ENCODE data around the gene TMEM258. TPM values are rescaled to one million over a fixed set of nuclear protein-coding genes. Genes with fewer than 3 reads are reported as not detected.

TMEM258 gene
- total RNA-seq, 3 donors from 2014 or later: 35.4 to 55.4 (median 35.7) TPM

DNA sequence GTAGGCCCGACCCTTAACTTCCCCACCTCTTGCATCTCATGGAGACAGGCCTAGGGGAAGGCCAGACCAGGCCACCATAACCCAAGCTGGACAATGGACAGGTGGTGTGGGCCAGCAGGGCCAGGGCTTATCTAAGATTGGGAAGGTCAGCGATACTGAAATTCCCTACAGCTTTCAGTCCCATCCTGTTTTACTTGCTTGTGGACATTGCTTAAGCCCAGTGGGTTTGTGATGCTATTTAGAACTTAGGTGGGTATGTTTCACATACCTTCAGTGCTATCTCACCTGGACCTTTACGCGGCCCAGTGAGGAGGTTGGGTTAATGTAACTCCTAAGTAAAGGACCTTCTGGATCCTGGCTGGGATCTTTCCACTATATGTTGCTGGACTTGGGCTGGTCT is 37.4 kb upstream of the TMEM258 start:
- Histone ChIP-seq H3K4me3 (no peak overlapping the region), H3K27ac (no peak overlapping the region), H3K9me3 (no peaks in the 10 kb centered on the region), H3K36me3 (no peaks in the 10 kb centered on the region), H3K4me1 (peaks cover 0 to 5% of the 10 kb centered on the region in 2 donors), H3K27me3 (no peaks in the 10 kb centered on the region)
- TF ChIP-seq POLR2A (IDR thresholded peaks at IDR 0.05): no peak
- no peak for TF ChIP-seq POLR2AphosphoS5 (IDR thresholded peaks at IDR 0.05)
- TF ChIP-seq, protein P1, sequence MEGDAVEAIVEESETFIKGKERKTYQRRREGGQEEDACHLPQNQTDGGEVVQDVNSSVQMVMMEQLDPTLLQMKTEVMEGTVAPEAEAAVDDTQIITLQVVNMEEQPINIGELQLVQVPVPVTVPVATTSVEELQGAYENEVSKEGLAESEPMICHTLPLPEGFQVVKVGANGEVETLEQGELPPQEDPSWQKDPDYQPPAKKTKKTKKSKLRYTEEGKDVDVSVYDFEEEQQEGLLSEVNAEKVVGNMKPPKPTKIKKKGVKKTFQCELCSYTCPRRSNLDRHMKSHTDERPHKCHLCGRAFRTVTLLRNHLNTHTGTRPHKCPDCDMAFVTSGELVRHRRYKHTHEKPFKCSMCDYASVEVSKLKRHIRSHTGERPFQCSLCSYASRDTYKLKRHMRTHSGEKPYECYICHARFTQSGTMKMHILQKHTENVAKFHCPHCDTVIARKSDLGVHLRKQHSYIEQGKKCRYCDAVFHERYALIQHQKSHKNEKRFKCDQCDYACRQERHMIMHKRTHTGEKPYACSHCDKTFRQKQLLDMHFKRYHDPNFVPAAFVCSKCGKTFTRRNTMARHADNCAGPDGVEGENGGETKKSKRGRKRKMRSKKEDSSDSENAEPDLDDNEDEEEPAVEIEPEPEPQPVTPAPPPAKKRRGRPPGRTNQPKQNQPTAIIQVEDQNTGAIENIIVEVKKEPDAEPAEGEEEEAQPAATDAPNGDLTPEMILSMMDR (IDR thresholded peaks at IDR 0.05): no peak
- DNase-seq (ENCODE audit: low spot score in 2 of 2): no peak
- intact Hi-C loops (cut with DNase I; ENCODE audit: low total_unique reads): no loop called here

DNA sequence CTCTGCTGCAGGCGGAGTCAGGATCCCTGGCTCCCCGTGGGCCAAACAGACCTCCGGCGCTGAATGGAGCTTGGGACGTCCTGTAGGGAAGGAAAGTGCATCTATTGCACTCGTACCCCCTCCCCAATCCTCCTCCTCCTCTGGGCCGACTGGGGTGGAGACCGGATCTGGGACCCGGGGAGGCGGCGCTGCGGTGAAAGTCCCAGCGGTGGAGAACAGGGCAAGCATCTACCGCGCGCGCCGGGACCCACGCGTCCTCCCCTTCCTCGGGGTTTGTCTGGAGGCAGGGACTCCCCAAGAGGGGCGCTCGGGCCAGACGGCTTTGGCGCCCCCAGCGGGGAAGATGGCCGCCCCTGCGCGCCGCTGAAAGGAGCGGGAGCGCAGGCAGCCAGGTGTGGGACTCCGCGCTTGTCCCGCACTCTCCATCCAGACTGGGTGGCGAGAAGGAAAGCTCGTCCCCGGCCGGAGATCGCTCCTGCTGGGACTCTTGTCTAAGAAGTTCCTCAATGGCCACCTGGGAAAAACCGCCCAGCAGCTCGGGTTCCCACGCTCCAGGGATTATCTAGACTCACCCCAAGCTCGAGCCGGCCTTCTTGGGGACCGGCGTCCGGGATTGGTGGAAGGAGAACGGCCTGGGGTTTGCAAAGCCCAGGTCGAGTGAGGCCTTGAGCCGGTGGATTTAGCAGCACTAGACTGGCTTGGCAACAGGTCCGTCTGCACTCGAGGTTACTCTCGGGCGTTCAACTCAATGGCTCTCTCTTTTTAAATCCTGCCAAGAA is 36.4 kb upstream of the TMEM258 start:
- H3K36me3 ChIP-seq: no peaks in the 10 kb centered on the region
- intact Hi-C loops (cut with DNase I; ENCODE audit: low total_unique reads): no loop called here
- H3K4me3 ChIP-seq: peak overlapping the region; percentile 56 to 59 (median 56)
- peak overlapping the region in 1 of 2 donors; percentile 53 for H3K27ac ChIP-seq
- no peak for DNase-seq (ENCODE audit: low spot score in 2 of 2)
- H3K27me3 ChIP-seq: no peaks in the 10 kb centered on the region
- no peaks in the 10 kb centered on the region for H3K9me3 ChIP-seq
- peaks cover 0 to 5% of the 10 kb centered on the region in 2 donors for H3K4me1 ChIP-seq
- TF ChIP-seq POLR2AphosphoS5 (IDR thresholded peaks at IDR 0.05) (no peak), POLR2A (IDR thresholded peaks at IDR 0.05) (no peak)
- TF ChIP-seq, protein P1 (IDR thresholded peaks at IDR 0.05): no peak

DNA sequence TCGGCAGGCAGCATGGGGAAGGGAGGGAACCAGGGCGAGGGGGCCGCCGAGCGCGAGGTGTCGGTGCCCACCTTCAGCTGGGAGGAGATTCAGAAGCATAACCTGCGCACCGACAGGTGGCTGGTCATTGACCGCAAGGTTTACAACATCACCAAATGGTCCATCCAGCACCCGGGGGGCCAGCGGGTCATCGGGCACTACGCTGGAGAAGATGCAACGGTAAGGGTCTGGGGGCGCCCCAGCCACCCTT is 35.9 kb upstream of the TMEM258 start:
- Histone ChIP-seq H3K27ac (no peak overlapping the region), H3K4me1 (peaks cover 0 to 5% of the 10 kb centered on the region in 2 donors), H3K4me3 (peak overlapping the region; percentile 56 to 59 (median 56)), H3K27me3 (no peaks in the 10 kb centered on the region), H3K36me3 (no peaks in the 10 kb centered on the region), H3K9me3 (no peaks in the 10 kb centered on the region)
- intact Hi-C loops (cut with DNase I; ENCODE audit: low total_unique reads): no loop called here
- DNase-seq (ENCODE audit: low spot score in 2 of 2): no peak
- TF ChIP-seq, protein P1 (IDR thresholded peaks at IDR 0.05): no peak
- no peak for TF ChIP-seq POLR2AphosphoS5 (IDR thresholded peaks at IDR 0.05)
- TF ChIP-seq POLR2A (IDR thresholded peaks at IDR 0.05): no peak

DNA sequence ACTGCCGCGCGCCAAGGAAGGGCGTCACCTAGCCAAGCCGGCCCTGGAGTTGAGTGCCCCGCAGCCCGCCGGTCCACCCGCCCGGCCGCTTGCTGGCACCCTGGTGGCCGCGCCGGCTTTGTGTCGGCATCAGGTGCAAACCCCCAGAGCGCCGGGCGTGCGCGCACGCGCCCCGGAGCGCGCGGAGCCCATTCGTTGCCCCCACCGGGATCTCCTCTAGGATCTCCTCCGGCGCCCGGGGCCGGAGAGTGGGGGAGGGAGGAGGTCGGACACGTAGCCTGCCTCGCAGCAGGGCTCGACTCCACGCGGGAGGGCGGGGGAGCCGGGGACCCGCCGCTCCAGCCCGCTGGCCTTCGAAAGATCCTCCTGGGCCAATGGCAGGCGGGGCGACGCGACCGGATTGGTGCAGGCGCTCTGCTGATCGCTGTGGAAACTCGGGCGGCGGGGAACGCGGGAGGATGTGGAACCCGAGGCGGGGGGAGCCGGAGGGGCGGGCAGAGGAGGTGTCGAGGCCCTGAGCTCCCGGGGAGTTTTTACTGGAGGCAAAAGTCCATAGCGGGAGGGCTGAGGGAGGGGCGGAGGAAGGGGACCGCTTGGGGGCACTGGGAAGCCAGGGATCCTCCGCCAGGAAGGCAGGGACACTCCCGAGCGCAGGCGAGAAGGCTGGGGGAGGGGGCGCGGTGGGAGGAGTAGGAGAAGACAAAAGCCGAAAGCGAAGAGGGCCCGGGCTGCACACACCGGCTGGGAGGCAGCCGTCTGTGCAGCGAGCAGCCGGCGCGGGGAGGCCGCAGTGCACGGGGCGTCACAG is 35.4 kb upstream of the TMEM258 start, which contains the start of gene FADS2:
TSS of gene FADS2 (plus strand) at position 730 of the 808 bp plus-strand sequence. CDS start 91 bp downstream, outside the sequence.
- Histone ChIP-seq H3K27ac (peak within 1 kb of the TSS; percentile 17 to 53), H3K9me3 (no peaks in the 10 kb centered on the region), H3K36me3 (no peaks in the 10 kb centered on the region), H3K4me3 (peak within 1 kb of the TSS; percentile 56 to 59 (median 56)), H3K4me1 (peaks cover 0 to 5% of the 10 kb centered on the region in 2 donors), H3K27me3 (no peaks in the 10 kb centered on the region)
- TF ChIP-seq POLR2AphosphoS5 (IDR thresholded peaks at IDR 0.05) (no peak), POLR2A (IDR thresholded peaks at IDR 0.05) (no peak)
- DNase-seq (ENCODE audit: low spot score in 2 of 2): peak in 1 of 2 donors; percentile 29
- intact Hi-C loops (cut with DNase I; ENCODE audit: low total_unique reads): no loop called here

DNA sequence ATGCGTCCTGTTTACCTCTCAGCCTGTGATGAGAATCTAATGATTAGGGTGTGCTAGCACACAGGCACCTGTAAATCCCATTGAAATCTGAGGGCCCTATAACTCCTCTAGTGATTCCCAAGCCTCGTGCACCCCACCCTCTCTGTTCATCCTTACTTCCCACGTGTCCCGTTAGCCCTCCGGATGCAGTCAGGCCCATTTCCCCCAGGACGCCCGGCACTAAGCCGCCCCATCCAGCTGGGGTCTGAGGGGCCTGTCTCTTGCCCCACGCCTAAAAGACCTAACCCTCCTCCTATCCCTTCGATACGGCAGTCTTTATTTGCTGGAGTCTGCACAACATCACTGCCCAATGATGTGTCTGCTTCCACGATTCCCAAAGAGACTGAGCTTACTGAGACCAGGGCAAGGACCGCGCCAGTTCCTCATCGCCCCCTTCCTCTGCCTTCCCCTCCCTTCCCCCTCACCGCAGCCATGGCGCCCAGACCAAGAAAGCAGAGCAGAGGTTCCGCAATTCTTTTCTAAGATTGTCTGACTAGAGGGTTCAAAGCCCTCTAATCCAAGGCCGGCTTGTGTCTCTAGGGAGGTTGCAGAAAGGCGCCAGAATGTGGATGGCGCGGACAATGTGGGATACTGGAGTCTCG is 34.7 kb upstream of the TMEM258 start:
- no peaks in the 10 kb centered on the region for H3K36me3 ChIP-seq
- no peaks in the 10 kb centered on the region for H3K27me3 ChIP-seq
- peaks cover 0 to 5% of the 10 kb centered on the region in 2 donors for H3K4me1 ChIP-seq
- H3K27ac ChIP-seq: peak overlapping the region; percentile 17 to 35
- TF ChIP-seq, protein P1 (IDR thresholded peaks at IDR 0.05): no peak
- no peak for TF ChIP-seq POLR2AphosphoS5 (IDR thresholded peaks at IDR 0.05)
- TF ChIP-seq POLR2A (IDR thresholded peaks at IDR 0.05): no peak
- no peaks in the 10 kb centered on the region for H3K9me3 ChIP-seq
- peak overlapping the region; percentile 56 to 59 (median 56) for H3K4me3 ChIP-seq
- no peak for DNase-seq (ENCODE audit: low spot score in 2 of 2)
- intact Hi-C loops (cut with DNase I; ENCODE audit: low total_unique reads): no loop called here
